AG09309 (cell line): ENCODE data around the gene SH3TC1.

Experiments used
- DNase-seq: peaks from one replicate; pipeline ENCODE4 v3.0.0-alpha.2; 2010; ENCODE audit warnings: low read depth
- H3K4me3 ChIP-seq: 2 replicates; pipeline ENCODE4 v1.5.1; 2011; ENCODE audit warnings: mild to moderate bottlenecking, low read depth, low read length, moderate library complexity; ENCODE audit not compliant: control insufficient read depth
- TF ChIP-seq, protein P1 (sequence below): IDR thresholded peaks from 2 replicates; pipeline ENCODE4 v1.5.1; 2011; ENCODE audit warnings: mild to moderate bottlenecking, low read depth, low read length, inconsistent platforms; ENCODE audit not compliant: insufficient read depth, control insufficient read depth; ENCODE audit errors: missing control alignments

Gene SH3TC1

DNA sequence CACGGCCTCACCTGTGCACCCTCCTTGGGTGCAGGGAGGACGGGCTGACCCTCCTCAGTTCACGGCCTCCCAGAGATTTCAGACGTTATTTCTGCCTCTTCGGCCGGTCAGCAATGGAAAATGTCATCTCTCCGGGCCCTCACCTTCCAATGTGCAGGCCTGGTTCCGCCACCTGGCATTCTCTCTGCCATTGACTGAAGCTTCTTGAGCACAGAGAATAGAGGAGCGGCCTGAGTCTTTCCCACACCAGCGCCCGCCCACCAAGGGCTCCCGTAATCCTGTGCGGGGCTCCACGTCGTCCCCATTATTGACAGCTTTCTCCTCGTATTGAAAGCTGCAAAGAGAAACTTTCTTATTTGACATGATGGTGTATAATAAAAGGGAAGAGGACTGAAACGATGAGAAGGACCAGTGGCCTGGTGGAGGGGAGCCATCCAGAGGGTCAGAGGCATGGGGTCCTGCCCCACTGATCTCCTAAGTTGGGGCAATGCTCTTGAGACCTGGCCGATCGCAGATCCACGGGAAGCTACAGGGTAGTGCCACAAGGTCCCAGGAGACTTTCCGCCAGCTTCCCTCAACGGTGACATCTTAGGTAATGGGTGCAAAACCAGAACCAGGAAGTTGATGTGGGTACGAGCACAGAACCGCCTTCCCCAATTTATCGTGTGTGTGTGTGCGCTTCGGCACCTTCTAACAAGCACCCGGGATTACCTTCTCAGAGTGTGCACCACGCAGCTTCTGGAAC, 91.0 kb downstream of the SH3TC1 start:
- TF ChIP-seq, protein P1, sequence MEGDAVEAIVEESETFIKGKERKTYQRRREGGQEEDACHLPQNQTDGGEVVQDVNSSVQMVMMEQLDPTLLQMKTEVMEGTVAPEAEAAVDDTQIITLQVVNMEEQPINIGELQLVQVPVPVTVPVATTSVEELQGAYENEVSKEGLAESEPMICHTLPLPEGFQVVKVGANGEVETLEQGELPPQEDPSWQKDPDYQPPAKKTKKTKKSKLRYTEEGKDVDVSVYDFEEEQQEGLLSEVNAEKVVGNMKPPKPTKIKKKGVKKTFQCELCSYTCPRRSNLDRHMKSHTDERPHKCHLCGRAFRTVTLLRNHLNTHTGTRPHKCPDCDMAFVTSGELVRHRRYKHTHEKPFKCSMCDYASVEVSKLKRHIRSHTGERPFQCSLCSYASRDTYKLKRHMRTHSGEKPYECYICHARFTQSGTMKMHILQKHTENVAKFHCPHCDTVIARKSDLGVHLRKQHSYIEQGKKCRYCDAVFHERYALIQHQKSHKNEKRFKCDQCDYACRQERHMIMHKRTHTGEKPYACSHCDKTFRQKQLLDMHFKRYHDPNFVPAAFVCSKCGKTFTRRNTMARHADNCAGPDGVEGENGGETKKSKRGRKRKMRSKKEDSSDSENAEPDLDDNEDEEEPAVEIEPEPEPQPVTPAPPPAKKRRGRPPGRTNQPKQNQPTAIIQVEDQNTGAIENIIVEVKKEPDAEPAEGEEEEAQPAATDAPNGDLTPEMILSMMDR, result no peak
- no peak for DNase-seq

DNA sequence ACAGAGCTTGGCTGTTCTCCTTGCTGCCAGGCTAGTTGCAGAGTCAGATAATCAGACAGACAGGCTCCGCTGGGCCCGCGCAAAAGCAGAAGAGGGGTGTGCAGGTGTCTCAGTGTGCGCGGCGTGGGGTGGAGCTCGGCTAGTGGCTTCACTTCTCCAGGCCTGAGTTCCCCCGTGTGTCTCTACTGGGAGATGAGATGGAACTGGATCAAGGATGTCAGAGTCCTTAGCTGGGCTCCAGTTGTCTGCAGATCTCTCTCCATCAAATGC, 91.5 kb downstream of the SH3TC1 start:
- TF ChIP-seq, protein P1, result no peak
- H3K4me3 ChIP-seq, result no peak overlapping the region
- no peak for DNase-seq

More for the DNA sequence above, 91.0 kb downstream of the SH3TC1 start:
- H3K4me3 ChIP-seq, result no peak overlapping the region
